ENCODE measurements around the gene SURF4. TPM values are rescaled to one million over a fixed set of nuclear protein-coding genes. Genes with fewer than 3 reads are reported as not detected.
A peak's percentile ranks its signal among the peaks of the same experiment; 100 is the strongest.

Gene SURF4
- total RNA-seq, 2 donors from 2014 or later: 185 to 204 TPM

GRCh38 chr9:133404454-133405002 is 28.7 kb upstream of the SURF4 start:
- intact Hi-C loops (cut with DNase I): no loop called here
- Histone ChIP-seq H3K27me3 (replicated peaks; ENCODE audit: insufficient read depth) (no peaks in the 10 kb centered on the region), H3K4me3 (no peak overlapping the region), H3K9me3 (no peaks in the 10 kb centered on the region), H3K36me3 (peaks cover 0 to 3% of the 10 kb centered on the region in 2 donors), H3K4me1 (replicated peaks) (no peaks in the 10 kb centered on the region), H3K27ac (no peak overlapping the region)
- WGBS: 82% methylated on average over 12 of the region's 12 CpGs
- TF ChIP-seq POLR2A (IDR thresholded peaks at IDR 0.05) (no peak), POLR2AphosphoS5 (IDR thresholded peaks at IDR 0.05) (no peak), CTCF (IDR thresholded peaks at IDR 0.05) (no peak)
- DNase-seq (ENCODE audit: low spot score): no peak

GRCh38 chr9:133403766-133404453 is 28.1 kb upstream of the SURF4 start:
- DNase-seq (ENCODE audit: low spot score): peak; percentile 51

GRCh38 chr9:133402689-133403088 is 26.8 kb upstream of the SURF4 start:
- no peak for DNase-seq (ENCODE audit: low spot score)
- Histone ChIP-seq H3K9me3 (no peaks in the 10 kb centered on the region), H3K36me3 (peaks cover 0 to 3% of the 10 kb centered on the region in 2 donors), H3K4me1 (replicated peaks) (no peaks in the 10 kb centered on the region), H3K27me3 (replicated peaks; ENCODE audit: insufficient read depth) (no peaks in the 10 kb centered on the region), H3K4me3 (no peak overlapping the region), H3K27ac (no peak overlapping the region)
- 76% methylated on average over 6 of the region's 7 CpGs for WGBS
- intact Hi-C loops (cut with DNase I): no loop called here
- TF ChIP-seq CTCF (IDR thresholded peaks at IDR 0.05): no peak
- no peak for TF ChIP-seq POLR2AphosphoS5 (IDR thresholded peaks at IDR 0.05)
- no peak for TF ChIP-seq POLR2A (IDR thresholded peaks at IDR 0.05)

More at GRCh38 chr9:133403766-133404453, 28.1 kb upstream of the SURF4 start:
- 68% methylated on average over 16 of the region's 16 CpGs for WGBS
- TF ChIP-seq POLR2A (IDR thresholded peaks at IDR 0.05) (no peak), POLR2AphosphoS5 (IDR thresholded peaks at IDR 0.05) (peak; percentile 38), CTCF (IDR thresholded peaks at IDR 0.05) (peak; percentile 11 to 74 (median 64))
- H3K27me3 ChIP-seq (replicated peaks; ENCODE audit: insufficient read depth): no peaks in the 10 kb centered on the region
- H3K4me3 ChIP-seq: no peak overlapping the region
- no peaks in the 10 kb centered on the region for H3K9me3 ChIP-seq
- no peaks in the 10 kb centered on the region for H3K4me1 ChIP-seq (replicated peaks)
- no peak overlapping the region for H3K27ac ChIP-seq
- H3K36me3 ChIP-seq: peaks cover 0 to 3% of the 10 kb centered on the region in 2 donors
- intact Hi-C loops (cut with DNase I): no loop called here

- Histone ChIP-seq H3K27ac (no peak overlapping the region), H3K9me3 (no peaks in the 10 kb centered on the region), H3K4me3 (no peak overlapping the region), H3K36me3 (peaks cover 0 to 3% of the 10 kb centered on the region in 2 donors), H3K4me1 (replicated peaks) (no peaks in the 10 kb centered on the region), H3K27me3 (replicated peaks; ENCODE audit: insufficient read depth) (no peaks in the 10 kb centered on the region)
- WGBS: 80% methylated on average over 6 of the region's 6 CpGs
- DNase-seq (ENCODE audit: low spot score): no peak
- intact Hi-C loops (cut with DNase I): no loop called here
- no peak for TF ChIP-seq CTCF (IDR thresholded peaks at IDR 0.05)
- TF ChIP-seq POLR2AphosphoS5 (IDR thresholded peaks at IDR 0.05): no peak
- no peak for TF ChIP-seq POLR2A (IDR thresholded peaks at IDR 0.05)
Observed at GRCh38 chr9:133401588-133401987, 25.7 kb upstream of the SURF4 start.

GRCh38 chr9:133400292-133400691 is 24.4 kb upstream of the SURF4 start:
- intact Hi-C loops (cut with DNase I): no loop called here
- Histone ChIP-seq H3K4me3 (no peak overlapping the region), H3K27ac (no peak overlapping the region), H3K27me3 (replicated peaks; ENCODE audit: insufficient read depth) (no peaks in the 10 kb centered on the region), H3K9me3 (no peaks in the 10 kb centered on the region), H3K36me3 (no peaks in the 10 kb centered on the region), H3K4me1 (replicated peaks) (no peaks in the 10 kb centered on the region)
- TF ChIP-seq CTCF (IDR thresholded peaks at IDR 0.05): no peak
- TF ChIP-seq POLR2A (IDR thresholded peaks at IDR 0.05): no peak
- TF ChIP-seq POLR2AphosphoS5 (IDR thresholded peaks at IDR 0.05): no peak
- no peak for DNase-seq (ENCODE audit: low spot score)
- 88% methylated on average over 11 of the region's 12 CpGs for WGBS

Data from prostate gland (tissue), 2 donors.